K562 (cell line): ENCODE data around the gene SMOC2. TPM values are rescaled to one million over a fixed set of nuclear protein-coding genes. Genes with fewer than 3 reads are reported as not detected.

Experiments used
- ATAC-seq: fragments of 200-7000 bp; cut with Tn5 transposase; 3 replicates; pipeline ENCODE4 v1.9.1; 2020; ENCODE audit warnings: moderate library complexity
- BruUV-seq: library from RNA; stranded (reverse); fragments of 400-500 nt; replicated peaks from 2 replicates; lab custom pipeline; 2021; lab: Mats Ljungman, UMichigan
- CTCF ChIA-PET: fragments of 300-600 bp; formaldehyde crosslinking; extraction: SDS; loops from one replicate; lab custom pipeline; 2021; ENCODE audit warnings: low intra/inter-chr PET ratio; lab: Yijun Ruan, JAX
- POLR2A ChIA-PET: fragments of 300-600, 350-650 bp; sonication (Branson Sonifier 250); formaldehyde crosslinking; extraction: SDS; loops from one replicate; lab custom pipeline; 2021; ENCODE audit warnings: antibody characterized with exemption, inconsistent platforms; lab: Yijun Ruan, JAX
- DNase-seq, 4 experiments: peaks; one replicate each; pipeline versions ENCODE4 v3.0.0 to v3.0.0-alpha.2; 2011 to 2018; ENCODE audit warnings: low spot score in 3 of 4, mixed read lengths in 3 of 4; ENCODE audit errors: extremely low read depth in 1 of 4
- FAIRE-seq: peaks from 2 replicates; lab custom pipeline; 2011; peaks lifted over from hg19 to GRCh38; lab: Jason Lieb, UNC
- H2AFZ ChIP-seq: 2 replicates; pipeline ENCODE4 v1.6.0; 2011; ENCODE audit warnings: low read depth, low read length, control low read depth, inconsistent platforms
- H3K27ac ChIP-seq: fragments of 200-600 bp; 3 replicates; pipeline ENCODE4 v1.8.0; 2011; ENCODE audit warnings: low read depth, mild to moderate bottlenecking, control low read depth, inconsistent platforms, low read length, moderate library complexity, mixed read lengths; ENCODE audit errors: extremely low read depth
- H3K27me3 ChIP-seq, 2 experiments: fragments of 300-600 bp in 1 of 2; 2 replicates in 1 of 2; 3 replicates in 1 of 2; pipeline versions ENCODE4 v1.6.0 to v1.8.0; 2011; ENCODE audit warnings: inconsistent platforms in 2 of 2, low read length in 2 of 2, mild to moderate bottlenecking in 1 of 2, mixed read lengths in 1 of 2, moderate library complexity in 1 of 2; ENCODE audit not compliant: control insufficient read depth in 2 of 2, insufficient read depth in 2 of 2
- H3K36me3 ChIP-seq: fragments of 300-600 bp; 3 replicates; pipeline ENCODE4 v1.8.0; 2011; ENCODE audit warnings: mild to moderate bottlenecking, low read length, inconsistent platforms; ENCODE audit not compliant: control insufficient read depth, insufficient read depth
- H3K4me1 ChIP-seq, 2 experiments: fragments of 200-600 bp in 1 of 2; replicated peaks in 1 of 2; 2 replicates in 1 of 2; 3 replicates in 1 of 2; pipeline versions ENCODE4 v1.5.1 to v1.8.0; 2011; ENCODE audit warnings: inconsistent platforms in 2 of 2, low read length in 2 of 2, mild to moderate bottlenecking in 1 of 2, mixed read lengths in 1 of 2, moderate library complexity in 1 of 2; ENCODE audit not compliant: control insufficient read depth in 2 of 2, insufficient read depth in 2 of 2
- H3K4me2 ChIP-seq: 2 replicates; pipeline ENCODE4 v1.6.1; 2011; ENCODE audit warnings: low read length, control low read depth, inconsistent platforms, mixed read lengths; ENCODE audit not compliant: insufficient read depth
- H3K4me3 ChIP-seq: fragments of 200-600 bp; sonication (generic), shearing (Covaris generic); 2 replicates; pipeline ENCODE4 v1.5.1; 2016; ENCODE audit warnings: control low read depth, inconsistent platforms
- H3K79me2 ChIP-seq: fragments of 200-600 bp; 3 replicates; pipeline ENCODE4 v1.8.0; 2011; ENCODE audit warnings: low read length, inconsistent platforms; ENCODE audit not compliant: control insufficient read depth, insufficient read depth
- H3K9ac ChIP-seq, 2 experiments: 2 replicates each; pipeline versions ENCODE4 v1.6.0 to v1.6.1; 2011; ENCODE audit warnings: low read depth in 2 of 2, low read length in 2 of 2, control low read depth in 1 of 2, inconsistent platforms in 1 of 2, mild to moderate bottlenecking in 1 of 2, mixed read lengths in 1 of 2; ENCODE audit not compliant: insufficient read depth in 1 of 2
- H3K9me1 ChIP-seq: one replicate; pipeline ENCODE4 v1.6.0; 2011; ENCODE audit warnings: inconsistent platforms, mild to moderate bottlenecking, low read length, moderate library complexity; ENCODE audit not compliant: control insufficient read depth, insufficient read depth
- H3K9me3 ChIP-seq: replicated peaks from 2 replicates; pipeline ENCODE4 v1.5.1; 2011; ENCODE audit warnings: low read depth, low read length, inconsistent platforms; ENCODE audit not compliant: control insufficient read depth, insufficient read depth
- H4K20me1 ChIP-seq: replicated peaks from 2 replicates; pipeline ENCODE4 v1.6.1; 2011; ENCODE audit warnings: low read length, inconsistent platforms, mixed read lengths; ENCODE audit not compliant: control insufficient read depth, insufficient read depth
- CBFA2T3 ChIP-seq: fragments of 450-650 bp; IDR thresholded peaks from 2 replicates; pipeline ENCODE4 v1.6.1; 2017
- FOS ChIP-seq: IDR thresholded peaks from 3 replicates; pipeline ENCODE4 v1.6.1; 2011; ENCODE audit not compliant: insufficient read length; ENCODE audit errors: extremely low read depth
- NR2F6 ChIP-seq: fragments of 450-650 bp; formaldehyde crosslinking; IDR thresholded peaks from 2 replicates; pipeline ENCODE4 v1.4.0; 2020; ENCODE audit warnings: mild to moderate bottlenecking
- RFX5 ChIP-seq: IDR thresholded peaks from 2 replicates; pipeline ENCODE4 v1.6.1; 2011; ENCODE audit warnings: low read depth, mild to moderate bottlenecking, improper control_type of control experiment, low read length
- XRCC3 ChIP-seq: fragments of 450-650 bp; IDR thresholded peaks from 2 replicates; pipeline ENCODE4 v1.6.1; 2017; ENCODE audit warnings: mild to moderate bottlenecking, moderate library complexity
- ZFP1 ChIP-seq: fragments of 450-650 bp; formaldehyde crosslinking; IDR thresholded peaks from 2 replicates; pipeline ENCODE4 v1.4.0; 2020; ENCODE audit warnings: mild to moderate bottlenecking, mixed read lengths
- ZNF217 ChIP-seq: sonication (generic); formaldehyde crosslinking; IDR thresholded peaks from 2 replicates; pipeline ENCODE4 v1.8.0; 2022; ENCODE audit warnings: mild to moderate bottlenecking, missing genetic modification reagents
- ZNF232 ChIP-seq: sonication (generic); formaldehyde crosslinking; IDR thresholded peaks from 2 replicates; pipeline ENCODE4 v1.8.0; 2022; ENCODE audit warnings: mild to moderate bottlenecking, missing genetic modification reagents
- ZNF699 ChIP-seq: fragments of 250-450 bp; sonication (Bioruptor Pico); IDR thresholded peaks from 2 replicates; pipeline ENCODE4 v1.8.0; 2021; ENCODE audit warnings: mild to moderate bottlenecking, moderate library complexity; ENCODE audit not compliant: insufficient replicate concordance
- ZNF77 ChIP-seq: fragments of 250-450 bp; sonication (Bioruptor Pico); IDR thresholded peaks from 2 replicates; pipeline ENCODE4 v1.5.0; 2020
- WGBS: fragments of 100-300 bp; shearing (Covaris generic); methylation state at CpG from one replicate; pipeline ENCODE4 v1.1.6; 2016; ENCODE audit warnings: low coverage, mixed read lengths; ENCODE audit not compliant: insufficient coverage; ENCODE audit errors: missing lambda C conversion rate; 5-methylcytosine and 5-hydroxymethylcytosine counted together
- in situ Hi-C: fragments of 300-500 bp; cut with MboI; formaldehyde crosslinking; loops from 4 replicates; pipeline ENCODE4 v1.15.0; 2018; ENCODE audit warnings: inconsistent platforms, mixed read lengths
- intact Hi-C: fragments of 100-400 bp; cut with micrococcal nuclease; formaldehyde crosslinking; loops from 2 replicates; pipeline ENCODE4 v1.14.2; 2022
- polyA plus RNA-seq, 8 experiments: library from polyadenylated mRNA; depleted of rRNA in 4 of 8; stranded (reverse) in 5 of 8; unstranded in 3 of 8; fragments of >200 nt; fragmentation: Nextera tagmentation in 2 of 8; fragmentation: Illumina TruSeq in 1 of 8; extraction: Ambion mirVana in 2 of 8; extraction: Trizol in 1 of 8; gene quantifications; 2 replicates each; pipeline versions ENCODE4 v1.2.1 to v1.2.3, GENCODE V29; 2011 to 2014; ENCODE audit warnings: inconsistent platforms in 1 of 8, missing spikeins in 1 of 8
- total RNA-seq, 7 experiments: library from RNA; depleted of rRNA in 6 of 7; stranded (reverse); fragments of >200 nt in 6 of 7; fragmentation: Illumina TruSeq in 2 of 7; extraction: Trizol in 2 of 7; gene quantifications; 2 replicates each; pipeline versions ENCODE4 v1.2.1 to v1.2.3, GENCODE V29; 2011 to 2021; ENCODE audit warnings: low replicate concordance in 1 of 7
- TF ChIP-seq, protein P1 (sequence below): fragments of 450-650 bp; formaldehyde crosslinking; IDR thresholded peaks from 2 replicates; pipeline ENCODE4 v1.4.0; 2020; ENCODE audit warnings: mild to moderate bottlenecking
- TF ChIP-seq, protein P2 (sequence below): sonication (generic); formaldehyde crosslinking; IDR thresholded peaks from 2 replicates; pipeline ENCODE4 v1.8.0; 2022; ENCODE audit warnings: missing genetic modification reagents, mild to moderate bottlenecking, borderline replicate concordance
- TF ChIP-seq, protein P3 (sequence below), 2 experiments: fragments of 450-650 bp in 1 of 2; IDR thresholded peaks; 2 replicates each; pipeline ENCODE4 v1.6.1; 2011 to 2017; ENCODE audit warnings: low read depth in 2 of 2, antibody characterized with exemption in 1 of 2, borderline replicate concordance in 1 of 2, low read length in 1 of 2, mild to moderate bottlenecking in 1 of 2, mixed read lengths in 1 of 2; ENCODE audit not compliant: control insufficient read depth in 1 of 2

Gene SMOC2
- total and polyA plus RNA-seq, 9 of the 15 experiments (the other 6 are each of a cell fraction or from before 2014, with no cell fraction given), result 0.45 to 2.3 (median 1.1) TPM

DNA sequence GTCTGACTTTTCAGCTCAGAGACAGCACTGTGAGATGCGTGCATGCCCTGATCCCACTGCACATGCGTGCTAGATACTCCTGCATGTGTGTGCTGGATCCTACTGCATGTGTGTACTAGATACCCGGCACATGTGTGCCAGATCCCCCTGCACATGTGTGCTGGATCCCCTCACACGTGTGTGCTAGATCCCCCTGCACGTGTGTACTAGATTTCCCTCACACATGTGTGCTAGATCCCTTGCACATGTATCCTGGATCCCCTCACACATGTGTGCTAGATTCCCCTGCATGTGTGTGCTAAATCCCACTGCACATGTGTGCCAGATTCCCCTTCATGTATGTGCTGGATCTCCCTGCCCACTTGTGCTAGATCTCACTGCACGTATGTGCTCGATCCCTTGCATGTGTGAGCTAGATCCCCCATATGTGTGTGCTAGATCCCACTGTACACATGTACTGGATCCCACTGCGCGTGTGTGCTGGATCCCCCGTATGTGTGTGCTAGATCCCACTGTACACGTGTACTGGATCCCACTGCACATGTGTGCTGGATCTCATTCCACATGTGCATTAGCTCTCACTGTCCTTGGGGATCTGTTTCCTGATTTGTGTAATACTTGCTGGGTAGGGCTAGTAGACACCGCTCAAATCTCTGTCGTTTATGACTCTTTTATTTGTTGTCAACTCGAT, 214.6 kb downstream of the SMOC2 start:
- Histone ChIP-seq H2AFZ (no peak overlapping the region), H4K20me1 (no peaks in the 10 kb centered on the region; the same call in 1 of the 2 replicates), H3K36me3 (no peaks in the 10 kb centered on the region), H3K4me1 (no peaks in the 10 kb centered on the region), H3K79me2 (no peaks in the 10 kb centered on the region), H3K27ac (no peak overlapping the region), H3K9ac (no peak overlapping the region), H3K27me3 (peaks cover 4 to 7% of the 10 kb centered on the region in 2 experiments; a peak in 3 of 5 replicates), H3K9me3 (peaks cover 3% of the 10 kb centered on the region; the same call in 1 of the 2 replicates), H3K4me3 (no peak overlapping the region), H3K9me1 (no peaks in the 10 kb centered on the region), H3K4me2 (no peak overlapping the region)
- WGBS, result 20% methylated on average over 14 of the region's 14 CpGs
- POLR2A ChIA-PET, result no interaction called here
- ATAC-seq, result no peak
- FAIRE-seq, result no peak
- in situ Hi-C loops (no loop called here), intact Hi-C loops (no loop called here)
- BruUV-seq, result no TSS peak
- CTCF ChIA-PET, result no interaction called here
- DNase-seq, result no peak
- TF ChIP-seq ZNF699 (CRISPR knock-in tag), result no peak
- TF ChIP-seq ZFP1, result no peak
- TF ChIP-seq NR2F6 (CRISPR knock-in tag), result no peak
- TF ChIP-seq ZNF77, result no peak
- TF ChIP-seq, protein P1, sequence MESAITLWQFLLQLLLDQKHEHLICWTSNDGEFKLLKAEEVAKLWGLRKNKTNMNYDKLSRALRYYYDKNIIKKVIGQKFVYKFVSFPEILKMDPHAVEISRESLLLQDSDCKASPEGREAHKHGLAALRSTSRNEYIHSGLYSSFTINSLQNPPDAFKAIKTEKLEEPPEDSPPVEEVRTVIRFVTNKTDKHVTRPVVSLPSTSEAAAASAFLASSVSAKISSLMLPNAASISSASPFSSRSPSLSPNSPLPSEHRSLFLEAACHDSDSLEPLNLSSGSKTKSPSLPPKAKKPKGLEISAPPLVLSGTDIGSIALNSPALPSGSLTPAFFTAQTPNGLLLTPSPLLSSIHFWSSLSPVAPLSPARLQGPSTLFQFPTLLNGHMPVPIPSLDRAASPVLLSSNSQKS, result no peak
- no peak for TF ChIP-seq CBFA2T3
- no peak for TF ChIP-seq RFX5
- TF ChIP-seq FOS, result no peak
- TF ChIP-seq, protein P2, sequence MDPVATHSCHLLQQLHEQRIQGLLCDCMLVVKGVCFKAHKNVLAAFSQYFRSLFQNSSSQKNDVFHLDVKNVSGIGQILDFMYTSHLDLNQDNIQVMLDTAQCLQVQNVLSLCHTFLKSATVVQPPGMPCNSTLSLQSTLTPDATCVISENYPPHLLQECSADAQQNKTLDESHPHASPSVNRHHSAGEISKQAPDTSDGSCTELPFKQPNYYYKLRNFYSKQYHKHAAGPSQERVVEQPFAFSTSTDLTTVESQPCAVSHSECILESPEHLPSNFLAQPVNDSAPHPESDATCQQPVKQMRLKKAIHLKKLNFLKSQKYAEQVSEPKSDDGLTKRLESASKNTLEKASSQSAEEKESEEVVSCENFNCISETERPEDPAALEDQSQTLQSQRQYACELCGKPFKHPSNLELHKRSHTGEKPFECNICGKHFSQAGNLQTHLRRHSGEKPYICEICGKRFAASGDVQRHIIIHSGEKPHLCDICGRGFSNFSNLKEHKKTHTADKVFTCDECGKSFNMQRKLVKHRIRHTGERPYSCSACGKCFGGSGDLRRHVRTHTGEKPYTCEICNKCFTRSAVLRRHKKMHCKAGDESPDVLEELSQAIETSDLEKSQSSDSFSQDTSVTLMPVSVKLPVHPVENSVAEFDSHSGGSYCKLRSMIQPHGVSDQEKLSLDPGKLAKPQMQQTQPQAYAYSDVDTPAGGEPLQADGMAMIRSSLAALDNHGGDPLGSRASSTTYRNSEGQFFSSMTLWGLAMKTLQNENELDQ, result no peak
- TF ChIP-seq ZNF232 (CRISPR knock-in tag), result no peak
- TF ChIP-seq XRCC3, result no peak
- TF ChIP-seq ZNF217 (CRISPR knock-in tag), result no peak
- TF ChIP-seq, protein P3, sequence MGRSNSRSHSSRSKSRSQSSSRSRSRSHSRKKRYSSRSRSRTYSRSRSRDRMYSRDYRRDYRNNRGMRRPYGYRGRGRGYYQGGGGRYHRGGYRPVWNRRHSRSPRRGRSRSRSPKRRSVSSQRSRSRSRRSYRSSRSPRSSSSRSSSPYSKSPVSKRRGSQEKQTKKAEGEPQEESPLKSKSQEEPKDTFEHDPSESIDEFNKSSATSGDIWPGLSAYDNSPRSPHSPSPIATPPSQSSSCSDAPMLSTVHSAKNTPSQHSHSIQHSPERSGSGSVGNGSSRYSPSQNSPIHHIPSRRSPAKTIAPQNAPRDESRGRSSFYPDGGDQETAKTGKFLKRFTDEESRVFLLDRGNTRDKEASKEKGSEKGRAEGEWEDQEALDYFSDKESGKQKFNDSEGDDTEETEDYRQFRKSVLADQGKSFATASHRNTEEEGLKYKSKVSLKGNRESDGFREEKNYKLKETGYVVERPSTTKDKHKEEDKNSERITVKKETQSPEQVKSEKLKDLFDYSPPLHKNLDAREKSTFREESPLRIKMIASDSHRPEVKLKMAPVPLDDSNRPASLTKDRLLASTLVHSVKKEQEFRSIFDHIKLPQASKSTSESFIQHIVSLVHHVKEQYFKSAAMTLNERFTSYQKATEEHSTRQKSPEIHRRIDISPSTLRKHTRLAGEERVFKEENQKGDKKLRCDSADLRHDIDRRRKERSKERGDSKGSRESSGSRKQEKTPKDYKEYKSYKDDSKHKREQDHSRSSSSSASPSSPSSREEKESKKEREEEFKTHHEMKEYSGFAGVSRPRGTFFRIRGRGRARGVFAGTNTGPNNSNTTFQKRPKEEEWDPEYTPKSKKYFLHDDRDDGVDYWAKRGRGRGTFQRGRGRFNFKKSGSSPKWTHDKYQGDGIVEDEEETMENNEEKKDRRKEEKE (IDR thresholded peaks at IDR 0.05; ENCODE audit: borderline replicate concordance in 1 of 2, control insufficient read depth in 1 of 2, low read depth in 2 of 2, low read length in 1 of 2), result no peak
